VCaP (cell line): Measurements from ENCODE around the gene AFMID.

Source experiments
- H3K27ac ChIP-seq: fragments of 450-650 bp; 2 replicates; pipeline ENCODE4 v1.5.1; 2017
- CTCF ChIP-seq: fragments of 450-650 bp; conservative IDR thresholded peaks from 2 replicates; pipeline ENCODE4 v1.5.1; 2017; ENCODE audit warnings: mild to moderate bottlenecking, moderate library complexity

The AFMID gene

GRCh38 chr17:78249074-78249817 is 62.1 kb downstream of the AFMID start:
- no peak overlapping the region for H3K27ac ChIP-seq
- no peak for TF ChIP-seq CTCF

GRCh38 chr17:78249818-78250806 is 63.0 kb downstream of the AFMID start:
- TF ChIP-seq CTCF = no peak
- peak overlapping the region; percentile 76; the same call in 1 of the 2 replicates for H3K27ac ChIP-seq

GRCh38 chr17:78250891-78251772 is 64.0 kb downstream of the AFMID start:
- peak overlapping the region; percentile 76 for H3K27ac ChIP-seq
- peak; percentile 100 for TF ChIP-seq CTCF

- H3K27ac ChIP-seq = peak overlapping the region; percentile 76
- TF ChIP-seq CTCF = no peak
Observed at GRCh38 chr17:78251773-78252103, 64.6 kb downstream of the AFMID start.

GRCh38 chr17:78252111-78252634 is 65.0 kb downstream of the AFMID start:
- peak overlapping the region; percentile 76 for H3K27ac ChIP-seq
- no peak for TF ChIP-seq CTCF

DNA sequence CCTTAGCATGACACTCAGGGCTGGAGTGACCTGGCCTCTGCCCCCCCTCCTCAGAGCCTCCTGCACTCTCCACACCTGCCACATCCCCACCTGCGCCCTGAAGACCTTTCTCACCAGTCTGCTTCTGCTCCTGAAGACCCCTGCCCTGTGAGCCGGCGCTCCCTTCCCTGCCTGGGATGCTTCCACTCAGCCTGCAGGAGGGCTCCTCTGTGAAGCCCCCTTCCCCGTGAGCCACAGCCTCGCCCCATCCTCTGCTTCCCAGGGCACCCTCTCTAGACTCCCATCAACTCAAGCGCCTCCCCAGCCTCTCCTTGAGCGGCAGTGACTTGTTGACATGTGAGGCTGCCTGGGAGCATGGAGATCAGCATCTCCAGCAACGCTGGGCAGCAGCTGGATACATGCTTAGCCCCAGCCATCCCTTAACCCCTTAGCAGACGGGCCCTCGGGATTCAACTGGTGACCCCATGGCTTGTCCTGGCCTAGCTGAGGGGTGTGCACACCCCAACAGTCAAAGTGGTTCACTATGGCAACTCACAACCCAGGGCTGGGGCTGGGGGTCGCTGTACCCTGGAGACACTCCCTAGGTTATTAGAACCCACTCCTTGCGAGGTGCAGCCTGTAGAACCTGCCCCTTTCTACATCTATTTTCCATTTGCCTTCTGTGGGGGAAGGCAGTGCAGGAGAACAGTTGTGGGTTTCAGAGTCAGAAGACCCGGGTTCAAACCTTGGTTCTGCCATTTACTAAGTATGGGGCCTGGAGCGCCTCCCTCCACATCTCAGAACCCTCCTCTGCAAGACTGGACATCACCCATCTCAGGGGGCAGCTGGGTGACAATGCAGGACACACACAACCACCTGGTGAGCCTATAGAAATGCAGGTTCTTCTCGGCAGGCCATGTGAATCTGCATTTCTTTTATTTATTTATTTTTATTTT is 65.8 kb downstream of the AFMID start:
- no peak for TF ChIP-seq CTCF
- no peak overlapping the region for H3K27ac ChIP-seq

DNA sequence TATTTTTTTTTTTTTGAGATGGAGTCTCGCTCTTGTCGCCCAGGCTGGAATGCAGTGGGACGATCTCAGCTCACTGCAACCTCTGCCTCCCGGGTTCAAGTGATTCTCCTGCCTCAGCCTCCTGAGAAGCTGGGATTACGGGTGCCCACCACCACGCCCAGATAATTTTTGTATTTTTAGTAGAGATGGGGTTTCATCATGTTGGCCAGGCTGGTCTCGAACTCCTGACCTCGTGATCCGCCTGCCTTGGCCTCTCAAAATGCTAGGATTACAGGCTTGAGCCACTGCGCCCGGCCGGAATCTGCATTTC is 66.4 kb downstream of the AFMID start:
- H3K27ac ChIP-seq = peak overlapping the region; percentile 90; the same call in 1 of the 2 replicates
